HFF-Myc (cell line): ENCODE results near the gene CCL5.

Experiments used
- DNase-seq: peaks from one replicate; pipeline ENCODE4 v3.0.0-alpha.2; 2011; ENCODE audit warnings: low read depth; ENCODE audit errors: extremely low read depth
- H3K4me3 ChIP-seq: replicated peaks from 2 replicates; pipeline ENCODE4 v1.5.1; 2011; ENCODE audit warnings: low read depth, mild to moderate bottlenecking, control low read depth, low read length
- TF ChIP-seq, protein P1 (sequence below): IDR thresholded peaks from 2 replicates; pipeline ENCODE4 v1.5.1; 2012; ENCODE audit warnings: mild to moderate bottlenecking, low read depth, low read length, control low read depth; ENCODE audit errors: missing control alignments

The CCL5 gene

GRCh38 chr17:35879773-35880654 lies at the start of gene CCL5:
CCL5 (minus strand) TSS chr17:35880360.
- H3K4me3 ChIP-seq, result no peak within 1 kb of the TSS

DNA sequence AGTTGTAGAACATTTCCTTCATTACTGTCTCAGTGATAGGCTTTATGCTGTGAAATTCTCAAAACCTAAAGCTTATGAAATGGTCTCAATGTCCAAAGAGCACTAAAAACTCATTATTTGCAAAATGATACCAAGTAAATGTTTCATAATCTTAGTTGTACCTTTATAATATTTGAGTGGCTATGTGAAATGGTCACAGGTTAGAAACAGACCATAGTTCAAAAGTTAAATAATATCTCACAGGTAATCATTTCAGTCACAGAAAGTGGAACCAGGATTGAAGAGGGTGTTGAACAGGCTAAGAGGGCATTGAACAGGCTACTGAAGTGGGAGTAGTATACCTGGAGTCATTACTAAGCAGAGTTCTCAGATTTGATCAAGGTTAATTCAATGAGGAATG lies 47.6 kb upstream of the CCL5 start:
- TF ChIP-seq, protein P1, sequence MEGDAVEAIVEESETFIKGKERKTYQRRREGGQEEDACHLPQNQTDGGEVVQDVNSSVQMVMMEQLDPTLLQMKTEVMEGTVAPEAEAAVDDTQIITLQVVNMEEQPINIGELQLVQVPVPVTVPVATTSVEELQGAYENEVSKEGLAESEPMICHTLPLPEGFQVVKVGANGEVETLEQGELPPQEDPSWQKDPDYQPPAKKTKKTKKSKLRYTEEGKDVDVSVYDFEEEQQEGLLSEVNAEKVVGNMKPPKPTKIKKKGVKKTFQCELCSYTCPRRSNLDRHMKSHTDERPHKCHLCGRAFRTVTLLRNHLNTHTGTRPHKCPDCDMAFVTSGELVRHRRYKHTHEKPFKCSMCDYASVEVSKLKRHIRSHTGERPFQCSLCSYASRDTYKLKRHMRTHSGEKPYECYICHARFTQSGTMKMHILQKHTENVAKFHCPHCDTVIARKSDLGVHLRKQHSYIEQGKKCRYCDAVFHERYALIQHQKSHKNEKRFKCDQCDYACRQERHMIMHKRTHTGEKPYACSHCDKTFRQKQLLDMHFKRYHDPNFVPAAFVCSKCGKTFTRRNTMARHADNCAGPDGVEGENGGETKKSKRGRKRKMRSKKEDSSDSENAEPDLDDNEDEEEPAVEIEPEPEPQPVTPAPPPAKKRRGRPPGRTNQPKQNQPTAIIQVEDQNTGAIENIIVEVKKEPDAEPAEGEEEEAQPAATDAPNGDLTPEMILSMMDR, result no peak
- DNase-seq, result no peak
- no peak overlapping the region for H3K4me3 ChIP-seq

More at GRCh38 chr17:35879773-35880654, at the start of gene CCL5:
- TF ChIP-seq, protein P1, result no peak
- DNase-seq, result no peak

DNA sequence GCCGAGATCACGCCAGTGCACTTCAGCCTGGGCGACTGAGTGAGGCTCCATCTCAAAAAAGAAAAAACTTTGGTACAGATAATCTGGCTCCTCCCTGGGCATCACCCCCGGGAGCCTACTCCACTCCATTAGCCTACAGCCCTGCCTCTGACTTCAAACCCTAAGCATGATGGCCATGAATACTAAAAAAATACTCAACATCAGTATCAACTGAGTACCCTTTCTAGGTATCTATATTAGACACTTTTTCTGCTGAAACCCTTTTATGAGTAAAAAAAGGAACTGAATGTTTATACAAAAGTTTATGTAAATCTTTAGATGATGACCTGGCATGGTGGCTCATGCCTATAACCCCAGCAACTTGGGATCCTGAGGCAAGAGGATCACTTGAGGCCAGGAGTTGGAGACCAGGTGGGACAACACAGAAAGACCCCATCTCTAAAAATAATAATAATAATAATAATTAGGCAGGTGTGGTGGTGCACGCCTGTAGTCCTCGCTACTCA lies 43.5 kb upstream of the CCL5 start:
- TF ChIP-seq, protein P1, result no peak
- no peak for DNase-seq
- H3K4me3 ChIP-seq, result no peak overlapping the region

- DNase-seq, result no peak
- H3K4me3 ChIP-seq, result no peak overlapping the region
- TF ChIP-seq, protein P1, result no peak
Measured at GRCh38 chr17:35920229-35920628, 40.1 kb upstream of the CCL5 start.

- no peak overlapping the region for H3K4me3 ChIP-seq
Measured at GRCh38 chr17:35918665-35919064, 38.5 kb upstream of the CCL5 start.

DNA sequence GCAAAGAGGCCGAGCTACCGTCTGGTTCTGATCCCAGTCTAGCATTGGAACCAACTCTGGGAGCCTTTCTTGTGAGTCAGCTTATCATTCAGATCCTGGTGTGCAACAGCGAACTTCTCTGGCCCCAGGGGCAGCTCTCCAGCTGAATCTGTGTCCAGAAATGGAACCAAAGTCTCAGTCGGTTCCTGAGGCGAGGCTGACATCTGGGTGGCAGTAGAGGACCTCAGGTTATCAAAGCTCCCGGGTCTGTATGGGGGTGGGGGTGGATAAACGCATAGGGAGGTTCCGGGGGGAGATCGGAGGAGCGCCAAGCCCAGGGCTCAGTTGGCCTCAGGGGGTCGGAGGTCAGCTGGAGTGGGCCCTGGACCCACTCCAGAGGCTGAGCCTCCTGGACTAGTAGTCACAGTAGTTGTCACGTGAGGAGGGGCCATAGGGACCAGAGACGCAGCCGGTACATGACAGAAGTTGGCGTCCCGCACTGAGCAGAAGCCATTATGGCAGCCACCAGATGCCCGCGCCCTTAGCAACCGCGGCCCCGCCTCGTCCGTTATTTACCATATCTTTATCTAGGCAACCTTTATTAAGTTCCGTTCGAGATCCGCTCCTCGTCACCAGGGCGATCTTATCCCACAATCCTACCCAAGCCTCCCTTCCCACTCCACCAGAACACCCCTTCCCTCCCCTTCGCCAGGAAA lies 37.5 kb upstream of the CCL5 start:
- DNase-seq, result no peak
- TF ChIP-seq, protein P1, result no peak
- no peak overlapping the region for H3K4me3 ChIP-seq

More at GRCh38 chr17:35918665-35919064, 38.5 kb upstream of the CCL5 start:
- TF ChIP-seq, protein P1, result no peak
- no peak for DNase-seq
